Measurements from ENCODE around the gene CBX4. TPM values are rescaled to one million over a fixed set of nuclear protein-coding genes. Genes with fewer than 3 reads are reported as not detected.
A peak's percentile ranks its signal among the peaks of the same experiment; 100 is the strongest.

The CBX4 gene
- total RNA-seq, 1 experiment from 2014 or later = 53.5 TPM

- intact Hi-C loops (cut with micrococcal nuclease) = no loop called here
- DNase-seq (no peak), ATAC-seq (no peak)
- POLR2A ChIA-PET (ENCODE audit: unreplicated experiment) = no interaction called here
- no peak overlapping the region for H3K4me2 ChIP-seq (ENCODE audit: low read length)
- no peak overlapping the region for H3K9ac ChIP-seq (ENCODE audit: low read length)
- peaks cover 3% of the 10 kb centered on the region for H3F3A ChIP-seq (ENCODE audit: low read length, unreplicated experiment)
- no peaks in the 10 kb centered on the region for H3K9me2 ChIP-seq (replicated peaks; ENCODE audit: low read length)
- no peaks in the 10 kb centered on the region for H3K79me2 ChIP-seq (ENCODE audit: low read length)
- no peak overlapping the region for H3K27ac ChIP-seq (ENCODE audit: low read length)
- no peaks in the 10 kb centered on the region for H4K20me1 ChIP-seq (ENCODE audit: low read length)
- peaks cover 9% of the 10 kb centered on the region; the same call in 1 of the 2 replicates for H3K27me3 ChIP-seq (ENCODE audit: low read length)
- peaks cover 23% of the 10 kb centered on the region; the same call in 1 of the 2 replicates for H3K36me3 ChIP-seq (ENCODE audit: low read depth, low read length)
- no peaks in the 10 kb centered on the region for H3K9me3 ChIP-seq (ENCODE audit: low read length)
- BruUV-seq (replicated peaks) = no TSS peak
- H2AFZ ChIP-seq (ENCODE audit: low read length) = no peak overlapping the region
- no peak overlapping the region for H3K4me3 ChIP-seq (ENCODE audit: low read length)
- TF ChIP-seq EZH2 (IDR thresholded peaks at IDR 0.05; ENCODE audit: low read length, unreplicated experiment) (no peak), CTCF (conservative IDR thresholded peaks at IDR 0.05; ENCODE audit: low read depth, low read length) (no peak), EZH2phosphoT487 (IDR thresholded peaks at IDR 0.05; ENCODE audit: borderline replicate concordance, low read length) (no peak)
- CTCF ChIA-PET = no interaction called here
- H3K4me1 ChIP-seq (ENCODE audit: insufficient read depth, low read length) = peaks cover 8% of the 10 kb centered on the region
These were observed 52.2 kb downstream of the CBX4 start for GRCh38 chr17:79786930-79787643.

- POLR2A ChIA-PET (ENCODE audit: unreplicated experiment) = no interaction called here
- H3K27me3 ChIP-seq (ENCODE audit: low read length) = peaks cover 9% of the 10 kb centered on the region; the same call in 1 of the 2 replicates
- CTCF ChIA-PET = no interaction called here
- TSS peak; percentile 6 for BruUV-seq (replicated peaks)
- peaks cover 3% of the 10 kb centered on the region for H3F3A ChIP-seq (ENCODE audit: low read length, unreplicated experiment)
- ATAC-seq (no peak), DNase-seq (no peak)
- intact Hi-C loops (cut with micrococcal nuclease) = no loop called here
- no peaks in the 10 kb centered on the region for H3K9me2 ChIP-seq (replicated peaks; ENCODE audit: low read length)
- H3K9me3 ChIP-seq (ENCODE audit: low read length) = no peaks in the 10 kb centered on the region
- H3K36me3 ChIP-seq (ENCODE audit: low read depth, low read length) = peaks cover 32% of the 10 kb centered on the region; the same call in 1 of the 2 replicates
- peaks cover 3% of the 10 kb centered on the region; the same call in 1 of the 2 replicates for H3K79me2 ChIP-seq (ENCODE audit: low read length)
- no peak overlapping the region for H3K4me2 ChIP-seq (ENCODE audit: low read length)
- no peak overlapping the region for H3K4me3 ChIP-seq (ENCODE audit: low read length)
- H4K20me1 ChIP-seq (ENCODE audit: low read length) = no peaks in the 10 kb centered on the region; the same call in 1 of the 2 replicates
- no peak for TF ChIP-seq CTCF (conservative IDR thresholded peaks at IDR 0.05; ENCODE audit: low read depth, low read length)
- TF ChIP-seq EZH2 (IDR thresholded peaks at IDR 0.05; ENCODE audit: low read length, unreplicated experiment) = no peak
- no peak for TF ChIP-seq EZH2phosphoT487 (IDR thresholded peaks at IDR 0.05; ENCODE audit: borderline replicate concordance, low read length)
- H2AFZ ChIP-seq (ENCODE audit: low read length) = no peak overlapping the region
- peaks cover 8% of the 10 kb centered on the region for H3K4me1 ChIP-seq (ENCODE audit: insufficient read depth, low read length)
- H3K27ac ChIP-seq (ENCODE audit: low read length) = no peak overlapping the region
- no peak overlapping the region for H3K9ac ChIP-seq (ENCODE audit: low read length)
These were observed 53.1 kb downstream of the CBX4 start for GRCh38 chr17:79785900-79786810.

Measured in PC-3 (cell line).